ENCODE results near the gene CLSTN2. TPM values are rescaled to one million over a fixed set of nuclear protein-coding genes. Genes with fewer than 3 reads are reported as not detected.

Gene CLSTN2
- total and polyA plus RNA-seq, 4 donors, result 0.09 to 2.2 (median 0.55) TPM

GRCh38 chr3:140162551-140162950 lies 227.6 kb downstream of the CLSTN2 start:
- no peak overlapping the region for H3K9ac ChIP-seq (ENCODE audit: low read depth in 1 of 2, low read length in 2 of 2)
- no peaks in the 10 kb centered on the region for H3K4me1 ChIP-seq (ENCODE audit: control insufficient read depth in 4 of 4, insufficient read depth in 4 of 4, low read length in 3 of 4)
- no peak overlapping the region for H3K4me3 ChIP-seq (ENCODE audit: low read depth in 1 of 3, low read length in 3 of 3)
- no peak for TF ChIP-seq HNF4A (conservative IDR thresholded peaks at IDR 0.05)
- TF ChIP-seq RXRA (IDR thresholded peaks at IDR 0.05), result no peak
- no peak for TF ChIP-seq ATF3 (IDR thresholded peaks at IDR 0.05)
- no peak for TF ChIP-seq JUND (IDR thresholded peaks at IDR 0.05)
- no peak for TF ChIP-seq CTCF (IDR thresholded peaks at IDR 0.05; ENCODE audit: low read depth, low read length, missing input control)
- TF ChIP-seq REST (IDR thresholded peaks at IDR 0.05), result no peak
- no peak for TF ChIP-seq NR2F2 (IDR thresholded peaks at IDR 0.05)
- TF ChIP-seq SP1 (IDR thresholded peaks at IDR 0.05), result no peak
- no peak for TF ChIP-seq YY1 (IDR thresholded peaks at IDR 0.05)
- TF ChIP-seq GABPA (IDR thresholded peaks at IDR 0.05 in 1 of 2, conservative IDR thresholded peaks at IDR 0.05 in 1 of 2), result no peak
- no peak for TF ChIP-seq ZBTB33 (IDR thresholded peaks at IDR 0.05)
- TF ChIP-seq HNF4G (IDR thresholded peaks at IDR 0.05), result no peak
- no peak for TF ChIP-seq EGR1 (IDR thresholded peaks at IDR 0.05; ENCODE audit: low read depth in 2 of 2)
- no peak for TF ChIP-seq TAF1 (conservative IDR thresholded peaks at IDR 0.05)
- TF ChIP-seq RAD21 (IDR thresholded peaks at IDR 0.05), result no peak
- TF ChIP-seq MAX (IDR thresholded peaks at IDR 0.05), result no peak
- peaks cover 0 to 5% (median 0%) of the 10 kb centered on the region in 4 donors for H3K27me3 ChIP-seq (ENCODE audit: control insufficient read depth in 4 of 4, insufficient read depth in 4 of 4, low read length in 3 of 4)
- DNase-seq (ENCODE audit: low spot score), result no peak
- H3K27ac ChIP-seq (ENCODE audit: low read depth in 1 of 2, low read length in 2 of 2), result no peak overlapping the region
- H3K36me3 ChIP-seq (ENCODE audit: control insufficient read depth in 4 of 4, insufficient read depth in 3 of 4, low read depth in 1 of 4, low read length in 3 of 4), result no peaks in the 10 kb centered on the region
- WGBS, result 82% methylated on average over 5 of the region's 5 CpGs
- peaks cover 0 to 1% (median 0%) of the 10 kb centered on the region in 4 donors for H3K9me3 ChIP-seq (ENCODE audit: control insufficient read depth in 4 of 4, low read length in 3 of 4)
